PC-9 (cell line): Measurements from ENCODE around the gene C6orf58.

Experiments used
- CTCF ChIP-seq: fragments of 200-600 bp; sonication (generic); conservative IDR thresholded peaks from 2 replicates; pipeline ENCODE4 v1.6.1; 2017; ENCODE audit warnings: mixed run types, antibody characterized with exemption, mild to moderate bottlenecking, moderate library complexity
- EZH2 ChIP-seq: fragments of 200-600 bp; sonication (generic); IDR thresholded peaks from 2 replicates; pipeline ENCODE4 v1.8.0; 2017; ENCODE audit warnings: antibody characterized with exemption, low read depth

GRCh38 chr6:127586372-127586771 lies 9.4 kb downstream of the C6orf58 start:
- TF ChIP-seq EZH2 (no peak), CTCF (no peak)
